HK-2 (cell line): ENCODE measurements around the gene TMEM167B.
A peak's percentile ranks its signal among the peaks of the same experiment; 100 is the strongest.

Experiments
- DNase-seq: peaks from one replicate; pipeline ENCODE4 v3.0.0-alpha.2; 2018; ENCODE audit not compliant: unreplicated experiment

Gene TMEM167B

GRCh38 chr1:109080441-109081082, 10.0 kb upstream of the TMEM167B start:
- DNase-seq, result no peak

DNA sequence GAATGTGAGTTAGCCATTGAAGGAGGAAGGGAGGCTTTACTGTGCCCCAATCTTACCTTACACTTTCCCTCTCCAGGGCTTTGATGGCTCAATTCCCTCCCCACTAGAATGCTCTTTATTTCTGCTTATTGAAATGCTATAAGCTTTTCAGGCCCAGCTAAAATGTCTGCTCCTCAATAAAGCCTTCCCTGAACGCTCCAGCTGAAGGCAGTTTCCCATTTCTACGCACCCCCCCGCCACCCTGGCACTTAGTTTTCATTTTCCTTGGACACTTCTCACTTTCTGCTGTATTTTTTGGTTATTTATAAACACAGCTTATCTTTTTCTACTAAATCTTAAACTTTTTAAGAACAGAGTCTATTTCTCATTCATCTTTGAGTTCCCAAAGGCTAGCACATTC, 7.1 kb upstream of the TMEM167B start:
- no peak for DNase-seq

DNA sequence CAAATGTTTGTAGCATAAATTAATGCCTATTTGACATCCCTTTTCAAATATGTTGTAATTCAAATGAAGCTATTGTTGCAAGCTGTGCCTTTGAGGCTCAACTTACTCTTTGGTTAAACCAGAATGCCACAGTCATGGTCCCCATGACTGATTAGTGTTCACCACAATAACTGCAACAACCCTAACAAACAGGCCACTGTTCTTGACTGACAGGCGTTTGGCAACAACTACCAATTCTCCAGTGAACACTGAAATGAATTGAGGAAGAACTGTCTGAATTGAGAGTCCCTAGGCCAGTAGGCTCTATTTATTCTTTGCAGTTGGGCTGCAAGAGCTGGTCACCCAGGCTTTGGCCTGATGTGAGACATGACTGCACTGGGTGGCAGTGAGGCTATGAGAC, 6.6 kb upstream of the TMEM167B start:
- DNase-seq, result no peak

DNA sequence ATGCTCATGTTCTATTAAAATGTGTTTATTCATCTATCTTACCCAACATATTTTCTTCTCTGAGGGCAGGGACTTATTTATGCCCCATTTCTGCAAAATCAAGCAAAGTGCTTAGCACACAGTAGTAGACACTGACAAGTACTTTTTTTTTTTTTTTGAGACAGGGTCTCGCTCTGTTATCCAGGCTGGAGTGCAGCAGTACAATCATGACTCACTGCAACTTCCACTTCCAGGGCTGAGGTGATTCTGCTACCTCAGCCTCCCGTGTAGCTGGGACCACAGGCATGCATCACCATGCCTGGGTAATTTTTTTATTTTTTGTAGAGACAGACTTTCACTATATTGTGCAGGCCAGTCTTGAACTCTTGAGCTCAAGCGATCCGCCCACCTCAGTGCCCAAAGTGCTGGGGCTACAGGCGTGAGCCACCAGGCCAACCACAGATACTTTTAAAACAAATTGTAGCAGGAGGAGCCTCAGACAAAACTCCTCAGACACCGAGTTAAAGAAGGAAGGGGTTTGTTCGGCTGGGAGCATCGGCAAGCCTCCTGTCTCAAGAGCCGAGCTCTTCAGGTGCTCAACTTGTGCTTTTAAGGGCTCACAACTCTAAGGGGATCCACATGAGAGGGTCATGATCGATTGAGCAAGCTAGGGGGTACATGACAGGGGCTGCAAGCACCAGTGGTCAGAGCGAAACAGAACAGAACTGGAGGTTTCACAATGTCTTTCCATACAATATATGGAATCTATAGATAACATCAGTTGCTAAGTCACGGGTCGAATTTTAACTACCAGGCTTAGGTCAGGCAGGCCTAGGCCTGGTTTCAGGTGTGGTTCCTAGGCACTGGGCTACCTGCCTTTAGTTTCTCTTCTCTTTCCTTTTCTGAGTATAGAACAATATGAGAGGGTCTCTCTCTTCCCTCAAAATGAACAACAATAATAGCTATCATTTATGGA, 5.7 kb upstream of the TMEM167B start:
- DNase-seq, result peak; percentile 59

DNA sequence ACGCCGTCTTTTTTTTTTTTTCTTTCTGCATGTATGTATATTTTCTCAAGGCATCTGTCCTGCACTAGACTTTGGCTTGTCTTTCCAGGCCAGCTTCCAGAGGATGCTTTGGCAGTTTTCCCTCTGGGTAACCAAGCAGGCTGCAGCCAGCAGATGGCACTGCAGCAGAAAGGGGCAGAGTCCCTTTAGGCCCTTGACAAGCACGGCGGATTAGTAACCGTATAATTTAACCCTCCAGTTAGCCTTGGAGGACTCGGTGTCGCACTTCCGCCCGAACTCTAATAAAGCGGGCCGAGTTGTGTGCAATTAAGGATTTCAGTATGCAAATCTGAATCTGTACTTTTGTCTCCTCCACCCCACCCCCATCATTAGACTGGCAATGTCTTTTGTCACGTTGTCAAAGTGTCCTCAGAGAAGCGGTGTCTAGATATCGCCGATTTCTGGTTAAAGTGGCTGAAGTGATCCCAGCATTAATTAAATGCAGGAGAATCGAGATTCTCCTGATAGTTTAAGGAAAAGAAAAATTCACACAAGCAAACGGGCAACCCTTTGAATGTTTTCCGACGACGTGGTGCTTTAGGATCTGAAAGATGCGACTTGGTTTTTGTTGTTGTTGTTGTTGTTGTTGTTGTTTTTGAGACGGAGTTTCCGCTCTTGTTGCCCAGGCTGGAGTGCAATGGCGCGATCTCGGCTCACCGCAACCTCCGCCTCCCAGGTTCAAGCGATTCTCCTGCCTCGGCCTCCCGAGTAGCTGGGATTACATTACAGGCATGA, 1.1 kb upstream of the TMEM167B start:
- peak; percentile 67 for DNase-seq

DNA sequence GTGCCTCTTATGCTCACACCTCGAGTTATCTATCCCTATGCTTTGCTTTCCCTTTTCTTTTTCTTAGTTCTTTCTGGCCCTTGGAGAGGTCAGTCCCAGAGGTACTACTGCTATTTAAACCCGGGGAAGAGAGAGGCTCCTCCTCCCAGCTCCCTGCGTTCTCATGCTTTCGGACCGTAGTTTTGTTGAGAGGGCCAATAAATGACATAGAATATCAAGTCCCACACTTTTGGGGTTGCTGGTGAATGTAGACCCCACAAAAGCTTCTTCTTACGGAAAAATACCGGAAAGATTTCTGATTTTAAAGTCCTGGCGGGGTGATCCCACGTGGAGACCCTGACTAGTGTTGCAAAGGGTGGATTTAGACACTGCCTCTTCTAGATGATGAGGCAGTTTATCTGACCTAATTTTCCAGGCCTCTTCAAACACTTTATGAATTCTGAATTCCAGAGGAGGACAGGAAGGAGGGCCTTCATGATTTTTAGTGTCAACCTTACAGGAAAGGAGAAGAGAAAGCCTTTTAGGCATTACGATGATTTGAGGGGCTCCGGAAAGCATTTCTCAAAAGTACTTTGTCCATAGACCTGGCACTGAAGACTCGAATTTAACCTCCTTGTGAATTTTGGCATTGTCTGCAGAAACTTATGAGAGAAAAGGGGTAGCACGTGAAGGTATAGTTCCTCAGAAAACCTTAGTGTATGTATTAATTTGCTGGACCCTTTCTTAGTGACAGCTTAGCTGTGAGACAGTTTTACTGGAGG, 694 bp downstream of the TMEM167B start:
- no peak for DNase-seq

DNA sequence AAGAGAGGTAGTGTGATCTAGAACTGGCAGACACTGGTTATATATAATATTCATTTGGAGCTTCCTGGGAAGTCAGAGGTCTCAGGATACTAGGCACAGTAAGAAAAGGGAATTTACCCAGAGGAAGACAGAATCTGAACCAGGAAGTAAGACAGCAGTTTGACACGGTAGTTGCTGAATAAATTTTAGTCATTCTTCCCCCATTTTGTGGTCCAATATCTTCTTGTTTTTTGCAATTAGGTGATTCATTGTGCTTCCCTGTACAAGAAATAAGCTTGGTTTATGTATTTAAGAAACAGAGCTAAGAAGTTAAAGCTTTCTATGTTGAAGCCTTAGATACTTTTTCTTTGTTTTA, 1.3 kb downstream of the TMEM167B start:
- DNase-seq, result no peak

GRCh38 chr1:109094377-109094803, 3.8 kb downstream of the TMEM167B start:
- no peak for DNase-seq

DNA sequence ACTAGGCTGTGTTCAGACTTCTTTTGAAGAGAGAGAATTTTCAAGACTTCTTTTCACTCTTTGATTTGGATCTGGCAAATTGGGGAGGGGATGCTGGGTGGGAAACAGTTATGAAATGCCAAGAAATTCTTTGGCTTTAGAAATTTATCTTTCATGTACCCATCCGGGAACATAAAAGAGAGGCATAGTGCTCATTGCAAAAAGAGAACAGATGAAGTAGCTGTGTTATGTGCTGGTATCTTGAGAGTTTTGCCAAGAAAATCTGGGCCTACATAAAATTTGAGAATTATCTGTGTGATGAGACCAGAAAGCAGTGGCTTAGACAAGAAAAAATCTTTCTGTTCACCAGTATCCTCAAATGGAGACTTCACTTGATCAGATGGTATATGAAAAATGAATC, 4.3 kb downstream of the TMEM167B start:
- DNase-seq, result no peak

GRCh38 chr1:109095631-109096030, 5.1 kb downstream of the TMEM167B start:
- no peak for DNase-seq

- no peak for DNase-seq
These were observed 5.6 kb downstream of the TMEM167B start for GRCh38 chr1:109096120-109096519.

DNA sequence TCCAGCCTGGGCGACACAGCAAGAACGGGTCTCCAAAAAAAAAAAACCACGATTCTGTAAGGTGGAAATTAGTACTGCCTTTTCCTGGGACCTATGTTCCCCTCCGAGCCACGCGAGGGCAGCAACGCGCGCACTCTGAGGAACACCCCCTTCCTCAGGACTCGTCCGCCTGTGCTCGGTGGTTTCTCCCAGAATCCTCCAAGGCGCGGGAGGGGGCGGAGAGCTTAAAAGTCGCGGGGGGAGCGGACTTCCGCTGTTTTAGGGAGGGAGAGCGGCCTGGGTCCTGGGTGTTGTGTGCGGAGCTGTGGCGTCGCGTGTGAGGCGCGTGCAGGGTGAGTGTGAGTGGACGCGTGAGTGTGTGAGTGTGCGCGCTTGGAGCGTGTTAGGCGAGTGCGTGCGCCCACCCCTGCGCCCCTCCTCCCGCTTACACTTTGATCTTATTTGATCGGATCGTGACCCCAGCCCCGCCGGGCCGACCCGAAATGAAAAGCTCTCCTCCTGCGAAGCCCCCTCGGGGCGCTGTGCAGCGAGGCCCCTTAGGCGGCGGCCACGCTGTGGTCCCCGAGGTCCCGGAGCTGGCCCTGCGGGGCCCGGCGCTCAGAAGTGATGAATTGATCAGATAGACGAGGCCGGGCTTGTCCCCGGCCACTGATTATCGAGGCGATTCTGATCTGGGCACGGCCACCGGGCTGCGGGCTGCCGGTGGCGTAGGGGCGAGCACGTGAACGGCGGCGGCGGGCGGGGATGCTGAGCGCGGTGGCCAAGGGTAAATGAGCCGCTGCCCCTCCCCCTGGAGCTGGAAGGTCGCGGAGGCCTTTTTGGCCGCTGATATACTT, 9.6 kb downstream of the TMEM167B start:
- DNase-seq, result peak; percentile 98

- no peak for DNase-seq
These were observed 14.0 kb downstream of the TMEM167B start for GRCh38 chr1:109104364-109105151.

DNA sequence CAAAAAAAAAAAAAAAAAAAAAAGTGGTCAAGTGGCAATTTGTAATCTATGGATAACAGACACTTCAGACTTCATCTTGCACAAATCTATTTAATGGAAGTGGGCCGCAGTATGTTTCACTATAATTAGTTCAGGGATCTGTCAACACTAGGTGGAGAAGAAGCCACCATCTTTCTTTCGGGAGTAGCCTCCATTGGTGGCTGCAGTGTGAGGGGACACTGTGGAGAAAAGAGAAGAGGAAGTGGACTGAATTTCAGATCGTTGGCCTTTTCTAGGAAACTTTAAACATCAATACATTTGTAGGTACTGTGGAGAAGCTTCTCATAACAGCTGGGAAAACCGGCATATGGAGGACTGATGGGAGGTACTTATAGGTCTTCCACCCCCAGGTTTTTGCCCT, 15.3 kb downstream of the TMEM167B start:
- no peak for DNase-seq

DNA sequence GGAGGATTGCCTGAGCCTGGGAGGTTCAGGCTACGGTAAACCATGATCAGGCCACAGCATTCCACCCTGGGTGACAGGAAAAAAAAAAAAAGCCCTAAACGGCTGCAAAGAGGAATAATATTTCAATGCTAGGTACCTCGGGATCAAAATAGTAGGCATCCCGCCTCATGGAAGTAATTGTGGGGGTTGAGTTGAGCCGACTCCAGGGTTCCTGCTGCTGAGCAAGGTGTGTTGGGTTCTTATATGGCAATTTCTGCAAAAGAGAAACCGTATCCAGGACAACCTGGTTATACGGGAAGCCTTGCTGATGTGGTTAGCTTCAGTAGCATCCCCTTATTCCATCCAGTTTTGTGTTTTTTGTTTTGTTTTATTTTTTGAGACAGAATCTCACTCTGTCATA, 17.2 kb downstream of the TMEM167B start:
- DNase-seq, result no peak

DNA sequence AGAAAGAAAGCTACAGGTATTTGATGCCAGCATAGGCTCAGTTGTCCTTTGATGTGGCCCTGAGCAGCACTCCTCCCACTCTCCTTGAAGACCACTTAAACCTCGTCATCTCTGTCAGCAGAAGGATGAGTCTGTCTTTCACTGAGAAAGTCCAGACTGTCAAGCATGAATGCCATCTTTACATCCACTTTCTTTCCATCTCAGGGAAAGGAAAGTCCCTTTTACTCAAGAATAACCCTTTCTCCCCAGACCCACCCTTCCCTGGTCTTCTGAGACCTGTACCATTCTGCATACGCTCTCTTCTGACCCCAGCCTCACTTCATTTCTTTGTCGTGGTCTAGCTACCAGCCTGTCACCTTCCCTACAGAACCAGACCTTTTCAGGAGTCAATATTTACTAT, 19.3 kb downstream of the TMEM167B start:
- no peak for DNase-seq

DNA sequence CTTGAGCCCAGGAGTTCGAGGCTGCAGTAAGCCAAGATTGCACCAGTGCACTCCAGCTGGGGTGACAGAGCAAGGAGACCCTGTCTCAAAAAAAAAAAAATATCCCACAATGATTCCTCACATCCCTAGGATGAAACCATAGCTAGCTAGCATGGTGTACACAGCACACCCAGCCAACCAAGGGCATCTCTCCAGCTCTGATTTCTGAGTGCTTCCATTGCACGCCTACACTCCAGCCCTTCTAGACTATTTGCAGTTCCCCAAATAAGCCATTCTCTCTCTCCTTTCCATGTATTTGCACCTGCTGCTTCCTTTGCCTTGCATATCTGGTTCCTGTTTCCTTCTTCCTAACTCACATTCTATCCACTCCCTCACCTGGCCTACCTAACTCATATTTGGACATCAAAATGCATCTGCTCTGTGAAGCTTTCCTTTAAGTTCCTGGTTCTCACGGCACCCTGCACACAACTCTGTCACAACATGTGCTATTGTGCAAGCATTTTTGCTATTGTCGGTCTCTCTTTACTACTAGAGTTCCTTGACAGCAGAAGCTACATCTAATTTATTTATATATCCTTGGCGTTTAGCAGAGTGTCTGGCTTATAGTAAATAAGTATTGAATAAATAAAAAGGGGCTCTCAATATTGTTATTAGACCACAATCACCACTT, 21.0 kb downstream of the TMEM167B start:
- no peak for DNase-seq

DNA sequence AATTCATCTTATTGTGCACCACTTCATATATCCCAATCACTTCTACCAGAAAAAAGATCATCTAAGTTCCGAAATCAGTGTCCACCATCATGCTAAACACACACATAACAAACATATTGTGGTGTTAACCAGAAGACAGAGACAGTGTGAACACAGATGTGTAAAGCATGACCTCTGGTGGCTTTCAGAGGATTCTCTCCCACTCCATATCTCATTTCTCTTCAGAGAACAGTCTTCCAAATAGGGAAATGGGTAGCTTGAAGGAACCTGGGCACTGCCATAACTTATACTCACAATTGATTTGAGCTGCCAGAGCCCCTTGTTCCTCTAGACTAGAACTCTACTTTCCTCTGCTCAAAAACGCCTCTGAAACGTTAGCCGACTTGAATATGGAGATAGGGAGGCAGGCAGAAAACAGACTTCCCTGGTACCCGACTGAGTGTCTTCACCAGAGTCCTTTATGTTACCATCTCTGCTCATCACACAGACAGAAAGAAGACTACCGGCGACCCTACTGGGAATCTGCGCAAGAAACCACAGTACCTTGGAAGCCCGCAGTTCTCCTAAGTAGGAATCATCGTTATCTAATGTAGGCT, 21.6 kb downstream of the TMEM167B start:
- DNase-seq, result no peak

DNA sequence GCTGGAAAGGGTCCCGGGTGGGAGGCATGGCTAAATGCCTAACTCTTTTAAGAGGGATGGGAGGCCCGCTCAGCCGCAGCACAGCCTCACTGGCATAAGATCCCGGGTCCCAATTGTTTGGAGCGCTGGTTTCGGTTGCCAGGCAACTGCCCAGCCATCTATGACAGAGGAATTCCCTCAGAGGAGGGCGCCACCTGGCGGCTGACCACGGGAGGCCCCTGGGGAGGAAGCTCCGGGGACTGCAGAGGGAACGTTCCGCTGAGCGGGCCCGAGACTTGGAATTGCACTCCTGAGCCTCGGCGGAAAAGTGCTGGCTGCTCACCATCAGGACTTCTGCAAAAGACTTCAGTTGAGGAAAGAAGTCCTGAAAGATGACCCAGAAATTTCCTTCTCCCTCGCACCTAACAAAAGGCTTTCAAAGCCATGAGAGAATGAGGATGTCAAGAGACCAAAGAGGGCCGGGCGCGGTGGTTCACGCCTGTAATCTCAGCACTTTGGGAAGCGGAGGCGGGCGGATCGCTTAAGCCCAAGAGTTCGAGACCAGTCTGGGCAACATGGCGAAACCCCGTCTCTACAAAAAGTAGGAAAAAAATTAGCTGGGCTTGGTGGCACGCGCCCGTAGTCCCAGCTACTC, 22.2 kb downstream of the TMEM167B start:
- peak; percentile 94 for DNase-seq
